Stimulated activated effector memory CD8-positive, alpha-beta T cell treated with anti-CD3 and anti-CD28 coated beads, Interleukin-12 subunit alpha, Interleukin-12 subunit beta, amount 100 ng/mL, for 72 hours (primary cell): Measurements from ENCODE around the gene GMDS.
"Not testable (repeated sequence)": the region's sequence is repeated elsewhere in the genome, so short reads cannot be mapped to it uniquely, and the experiment has no call there.

Source experiments
- ATAC-seq: fragments of 150-1000 bp; cut with Tn5 transposase; 2 replicates; pipeline ENCODE4 v1.10.0; 2021
- DNase-seq, 2 donors: peaks; one replicate each; pipeline ENCODE4 v3.0.0; 2021 to 2022; ENCODE audit warnings: low spot score in 2 of 2
- H3K27ac Mint-ChIP-seq: one replicate; pipeline ENCODE4 v1.8.0; 2022; ENCODE audit warnings: mild to moderate bottlenecking, mixed read lengths
- H3K36me3 Mint-ChIP-seq: one replicate; pipeline ENCODE4 v1.8.0; 2022; ENCODE audit warnings: mild to moderate bottlenecking, mixed read lengths
- H3K4me1 Mint-ChIP-seq: one replicate; pipeline ENCODE4 v1.8.0; 2022; ENCODE audit warnings: mixed read lengths
- H3K4me3 Mint-ChIP-seq: one replicate; pipeline ENCODE4 v1.8.0; 2022; ENCODE audit warnings: mild to moderate bottlenecking, mixed read lengths
- H3K9me3 Mint-ChIP-seq: one replicate; pipeline ENCODE4 v1.8.0; 2022; ENCODE audit warnings: mixed read lengths

The GMDS gene

GRCh38 chr6:1695546-1696462 lies 549.6 kb downstream of the GMDS start:
- no peak for ATAC-seq
- no peaks in the 10 kb centered on the region for H3K36me3 Mint-ChIP-seq
- H3K9me3 Mint-ChIP-seq: peaks cover 3% of the 10 kb centered on the region
- no peak overlapping the region for H3K4me3 Mint-ChIP-seq
- H3K4me1 Mint-ChIP-seq: no peaks in the 10 kb centered on the region
- DNase-seq: no peak
- H3K27ac Mint-ChIP-seq: no peak overlapping the region

GRCh38 chr6:1691828-1692227 lies 553.6 kb downstream of the GMDS start:
- not testable (repeated sequence) for H3K4me3 Mint-ChIP-seq, H3K36me3 Mint-ChIP-seq, H3K27ac Mint-ChIP-seq, H3K9me3 Mint-ChIP-seq, ATAC-seq, DNase-seq, H3K4me1 Mint-ChIP-seq

DNA sequence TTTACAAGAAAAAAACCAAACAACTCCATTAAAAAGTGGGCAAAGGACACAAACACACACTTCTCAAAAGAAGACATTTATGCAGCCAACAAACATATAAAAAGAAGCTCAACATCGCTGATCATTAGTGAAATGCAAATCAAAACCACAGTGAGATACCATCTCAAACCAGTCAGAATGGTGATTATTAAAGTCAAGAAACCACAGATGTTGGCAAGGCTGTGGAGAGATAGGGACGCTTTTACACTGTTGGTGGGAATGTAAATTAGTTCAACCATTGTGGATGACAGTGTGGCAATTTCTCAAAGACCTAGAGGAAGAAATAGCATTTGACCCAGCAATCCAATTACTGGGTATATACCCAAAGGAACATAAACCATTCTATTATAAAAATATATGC lies 554.7 kb downstream of the GMDS start:
- not testable (repeated sequence) for H3K27ac Mint-ChIP-seq, H3K4me1 Mint-ChIP-seq, ATAC-seq, H3K4me3 Mint-ChIP-seq, H3K36me3 Mint-ChIP-seq, H3K9me3 Mint-ChIP-seq, DNase-seq

DNA sequence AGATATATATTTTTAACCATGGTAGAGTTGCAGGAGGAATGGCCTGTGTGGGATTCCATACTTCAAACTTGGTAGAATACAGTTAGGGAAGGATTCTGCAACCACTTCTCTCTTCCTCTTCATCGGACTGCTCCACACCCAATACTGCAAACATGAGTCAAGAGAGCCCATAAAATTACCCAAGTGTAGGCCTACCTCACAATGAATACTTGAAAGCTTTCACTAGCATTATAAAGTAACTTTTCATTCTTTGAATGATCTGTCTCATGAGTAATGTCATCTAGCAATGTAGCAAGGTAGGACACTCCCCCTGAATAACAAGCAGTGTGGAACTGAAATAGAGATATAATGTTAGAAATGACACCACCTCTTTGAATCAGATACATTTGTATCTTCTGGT lies 556.3 kb downstream of the GMDS start:
- H3K27ac Mint-ChIP-seq: no peak overlapping the region
- H3K4me1 Mint-ChIP-seq: no peaks in the 10 kb centered on the region
- H3K9me3 Mint-ChIP-seq: peaks cover 3% of the 10 kb centered on the region
- DNase-seq (no peak), ATAC-seq (peak; percentile 34)
- no peaks in the 10 kb centered on the region for H3K36me3 Mint-ChIP-seq
- no peak overlapping the region for H3K4me3 Mint-ChIP-seq

DNA sequence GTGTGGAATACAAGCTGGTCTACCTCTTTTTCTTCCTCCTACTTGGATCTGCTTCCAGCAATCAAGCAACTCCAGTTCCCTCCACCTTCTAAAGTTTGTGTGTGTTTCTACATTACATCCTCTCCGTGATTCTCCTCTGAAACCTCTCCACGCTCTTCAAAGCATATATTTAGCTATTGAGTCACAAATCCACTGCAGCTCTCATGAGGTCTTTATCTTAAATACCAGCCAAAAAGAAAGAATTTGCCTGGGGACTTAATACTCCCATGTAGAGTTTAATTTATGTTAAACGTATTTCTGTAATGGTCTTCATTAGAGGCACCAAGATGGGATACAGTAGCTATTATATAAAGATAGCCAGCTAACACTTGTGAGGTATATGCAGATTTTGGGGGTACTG lies 557.0 kb downstream of the GMDS start:
- Mint-ChIP-seq H3K27ac (no peak overlapping the region), H3K4me1 (no peaks in the 10 kb centered on the region), H3K9me3 (peaks cover 3% of the 10 kb centered on the region), H3K4me3 (no peak overlapping the region), H3K36me3 (no peaks in the 10 kb centered on the region)
- DNase-seq: no peak
- ATAC-seq: no peak

- no peak overlapping the region for H3K27ac Mint-ChIP-seq
- DNase-seq (no peak), ATAC-seq (no peak)
- H3K36me3 Mint-ChIP-seq: no peaks in the 10 kb centered on the region
- no peaks in the 10 kb centered on the region for H3K4me1 Mint-ChIP-seq
- no peaks in the 10 kb centered on the region for H3K9me3 Mint-ChIP-seq
- no peak overlapping the region for H3K4me3 Mint-ChIP-seq
Measured at GRCh38 chr6:1687402-1687801, 558.0 kb downstream of the GMDS start.

DNA sequence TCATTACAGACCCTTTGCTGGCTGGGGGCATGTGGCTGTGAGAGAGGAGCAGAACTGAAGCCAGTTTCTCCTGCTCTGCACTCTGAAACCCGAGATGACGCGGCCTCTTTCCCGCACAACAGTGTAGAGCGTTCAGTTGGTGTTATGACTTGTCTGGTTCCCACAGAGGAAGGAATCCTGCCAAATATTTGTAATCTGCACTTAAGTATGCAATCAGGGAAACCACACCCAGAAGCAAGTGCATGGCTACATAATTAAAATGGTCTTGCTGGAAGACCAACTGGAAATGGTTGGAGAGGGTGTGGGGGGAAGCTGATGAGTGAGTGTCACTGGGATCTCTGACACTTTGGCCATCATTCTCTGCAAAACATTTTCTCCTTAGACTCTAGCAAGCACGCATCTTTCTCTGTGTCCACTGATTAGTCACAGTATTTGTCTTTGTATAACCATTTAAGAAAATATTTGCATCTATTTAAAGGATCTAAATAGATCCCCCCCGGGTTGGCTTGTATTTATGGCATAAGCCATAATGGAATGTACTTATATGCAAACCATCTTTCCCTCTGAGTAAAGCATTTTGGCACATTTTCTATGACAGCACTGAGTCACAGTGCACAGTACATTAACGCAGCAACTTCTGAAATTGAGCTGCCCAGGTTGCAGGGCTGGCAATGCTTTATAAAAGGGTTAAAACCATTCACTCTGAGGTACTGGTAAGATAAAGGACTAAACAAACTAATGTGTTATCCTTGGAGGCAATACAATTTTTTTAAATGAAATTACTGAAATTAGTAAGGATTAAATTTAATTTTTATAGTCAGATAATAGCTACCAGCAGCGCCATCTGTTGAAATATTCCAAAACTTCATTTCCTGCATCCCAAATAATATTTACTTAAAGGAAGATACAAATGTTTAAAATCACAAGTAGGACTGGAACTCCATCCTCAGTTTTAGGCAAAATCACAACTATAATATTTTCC lies 559.0 kb downstream of the GMDS start:
- Mint-ChIP-seq H3K36me3 (no peaks in the 10 kb centered on the region), H3K27ac (no peak overlapping the region), H3K4me3 (no peak overlapping the region), H3K4me1 (no peaks in the 10 kb centered on the region), H3K9me3 (no peaks in the 10 kb centered on the region)
- ATAC-seq (no peak), DNase-seq (no peak)

GRCh38 chr6:1679688-1680068 lies 565.7 kb downstream of the GMDS start:
- Mint-ChIP-seq H3K36me3 (no peaks in the 10 kb centered on the region), H3K27ac (no peak overlapping the region), H3K4me1 (peaks cover 6% of the 10 kb centered on the region), H3K4me3 (no peak overlapping the region), H3K9me3 (no peaks in the 10 kb centered on the region)
- DNase-seq: no peak
- ATAC-seq: no peak

- Mint-ChIP-seq H3K9me3 (no peaks in the 10 kb centered on the region), H3K36me3 (no peaks in the 10 kb centered on the region), H3K4me1 (peaks cover 6% of the 10 kb centered on the region), H3K4me3 (no peak overlapping the region), H3K27ac (no peak overlapping the region)
- ATAC-seq (no peak), DNase-seq (no peak)
Measured at GRCh38 chr6:1679031-1679687, 566.2 kb downstream of the GMDS start.

- Mint-ChIP-seq H3K36me3 (no peaks in the 10 kb centered on the region), H3K9me3 (no peaks in the 10 kb centered on the region), H3K27ac (no peak overlapping the region), H3K4me3 (no peak overlapping the region), H3K4me1 (peaks cover 6% of the 10 kb centered on the region)
- ATAC-seq (no peak), DNase-seq (no peak)
Measured at GRCh38 chr6:1678201-1678600, 567.2 kb downstream of the GMDS start.

- H3K9me3 Mint-ChIP-seq: no peaks in the 10 kb centered on the region
- H3K4me3 Mint-ChIP-seq: no peak overlapping the region
- DNase-seq: no peak
Measured at GRCh38 chr6:1672379-1672778, 573.0 kb downstream of the GMDS start.

DNA sequence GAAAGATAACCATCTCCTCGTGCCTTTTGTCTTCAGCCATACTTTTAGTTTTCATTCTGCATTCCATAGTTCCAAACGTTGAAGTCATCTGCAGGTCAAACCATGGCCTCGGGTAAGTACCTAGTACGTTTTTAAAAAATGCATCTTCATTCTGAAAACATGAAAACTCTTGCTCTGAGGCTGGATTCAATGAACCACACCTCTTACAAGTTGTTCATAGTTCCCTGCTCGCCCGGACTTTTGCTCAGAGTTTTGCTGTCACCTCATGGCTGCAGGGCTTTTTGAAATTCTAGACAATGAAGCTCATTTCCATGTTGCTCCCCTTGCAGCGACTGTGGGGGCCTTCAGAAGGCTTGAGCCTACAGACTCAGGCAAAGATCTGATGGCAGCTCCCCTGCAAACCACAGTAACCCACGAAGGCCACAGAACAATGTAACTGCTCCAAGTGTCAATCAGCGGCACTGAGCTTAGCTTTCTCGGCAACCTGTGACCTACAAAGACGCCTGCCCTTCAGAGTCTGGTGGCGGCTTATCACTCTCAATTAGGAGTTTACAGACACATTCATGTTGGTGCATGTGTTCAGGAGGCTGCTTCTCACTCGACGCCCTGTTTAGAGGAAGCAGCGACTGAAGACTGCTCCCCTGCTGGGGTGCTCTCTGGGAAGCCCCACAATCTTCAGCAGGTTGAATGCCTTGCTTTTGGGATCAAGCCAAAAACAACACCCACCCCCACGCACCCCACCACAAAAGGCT lies 574.5 kb downstream of the GMDS start:
- H3K4me3 Mint-ChIP-seq: no peak overlapping the region
- H3K36me3 Mint-ChIP-seq: no peaks in the 10 kb centered on the region
- no peak overlapping the region for H3K27ac Mint-ChIP-seq
- DNase-seq: no peak
- H3K9me3 Mint-ChIP-seq: no peaks in the 10 kb centered on the region
- no peak for ATAC-seq
- no peaks in the 10 kb centered on the region for H3K4me1 Mint-ChIP-seq

More at GRCh38 chr6:1672379-1672778, 573.0 kb downstream of the GMDS start:
- ATAC-seq: no peak
- Mint-ChIP-seq H3K36me3 (no peaks in the 10 kb centered on the region), H3K4me1 (no peaks in the 10 kb centered on the region), H3K27ac (no peak overlapping the region)

- Mint-ChIP-seq H3K27ac (no peak overlapping the region), H3K36me3 (no peaks in the 10 kb centered on the region), H3K4me1 (no peaks in the 10 kb centered on the region), H3K4me3 (no peak overlapping the region), H3K9me3 (no peaks in the 10 kb centered on the region)
- DNase-seq: no peak
- ATAC-seq: no peak
Measured at GRCh38 chr6:1669996-1670395, 575.4 kb downstream of the GMDS start.

- DNase-seq, H3K27ac Mint-ChIP-seq, H3K36me3 Mint-ChIP-seq, H3K4me1 Mint-ChIP-seq, ATAC-seq, H3K9me3 Mint-ChIP-seq, H3K4me3 Mint-ChIP-seq: not testable (repeated sequence)
Measured at GRCh38 chr6:1668456-1668855, 576.9 kb downstream of the GMDS start.

DNA sequence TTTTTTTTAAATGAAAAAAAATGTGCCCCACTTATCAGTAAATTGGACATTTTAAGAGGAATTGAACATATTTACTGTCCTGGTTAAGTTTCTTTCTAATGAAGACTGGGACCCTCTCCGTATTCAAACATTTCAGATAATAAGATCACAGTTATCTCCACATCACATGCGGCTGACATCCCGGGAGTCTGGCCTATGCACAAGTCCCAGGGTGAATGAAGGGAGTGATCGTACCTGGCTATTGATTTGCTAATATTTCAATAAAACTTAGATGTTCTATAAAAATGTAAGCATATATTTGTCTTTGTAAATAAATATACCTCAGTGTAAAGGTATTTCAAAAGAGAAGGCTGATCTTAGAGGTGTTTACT lies 577.6 kb downstream of the GMDS start:
- Mint-ChIP-seq H3K4me1 (no peaks in the 10 kb centered on the region), H3K9me3 (no peaks in the 10 kb centered on the region), H3K4me3 (no peak overlapping the region), H3K36me3 (no peaks in the 10 kb centered on the region), H3K27ac (no peak overlapping the region)
- no peak for ATAC-seq
- no peak for DNase-seq
